GM19467 (cell line): ENCODE measurements around the gene PRSS36.
"Not testable (repeated sequence)": the region's sequence is repeated elsewhere in the genome, so short reads cannot be mapped to it uniquely, and the experiment has no call there.

Experiments used
- ATAC-seq: cut with Tn5 transposase; IDR thresholded peaks from one replicate; pipeline ENCODE4 v1.9.1; 2021; ENCODE audit warnings: mild to moderate bottlenecking, moderate library complexity; ENCODE audit not compliant: unreplicated experiment

The PRSS36 gene

GRCh38 chr16:31106509-31107464 lies 43.1 kb downstream of the PRSS36 start:
- ATAC-seq: no peak

- ATAC-seq: peak; percentile 52
Measured at GRCh38 chr16:31105677-31106213, 44.1 kb downstream of the PRSS36 start.

- not testable (repeated sequence) for ATAC-seq
Measured at GRCh38 chr16:31100876-31101641, 48.8 kb downstream of the PRSS36 start.

GRCh38 chr16:31099860-31100638 lies 49.8 kb downstream of the PRSS36 start:
- ATAC-seq: no peak

GRCh38 chr16:31094424-31095120 lies 55.3 kb downstream of the PRSS36 start, which contains the start of gene VKORC1:
Gene VKORC1, minus strand, starts transcription at chr16:31094797. Its CDS starts 68 bp downstream, at chr16:31094729.
- peak; percentile 78 for ATAC-seq

GRCh38 chr16:31094088-31094423 lies 55.8 kb downstream of the PRSS36 start:
- ATAC-seq: peak; percentile 9

GRCh38 chr16:31093132-31093703 lies 56.6 kb downstream of the PRSS36 start:
- ATAC-seq: no peak

- no peak for ATAC-seq
Measured at GRCh38 chr16:31092330-31092729, 57.5 kb downstream of the PRSS36 start.

GRCh38 chr16:31090540-31090939 lies 59.3 kb downstream of the PRSS36 start:
- no peak for ATAC-seq

- ATAC-seq: no peak
Measured at GRCh38 chr16:31089199-31089598, 60.7 kb downstream of the PRSS36 start.
